Fibroblast of skin of scalp (primary cell): ENCODE results near the gene OR3A3. TPM values are rescaled to one million over a fixed set of nuclear protein-coding genes. Genes with fewer than 3 reads are reported as not detected.
"Not testable (repeated sequence)": the region's sequence is repeated elsewhere in the genome, so short reads cannot be mapped to it uniquely, and the experiment has no call there.

ENCODE experiments used
- DNase-seq: peaks from one replicate; pipeline ENCODE4 v3.0.0-alpha.2; 2013
- polyA plus RNA-seq, 2 experiments: library from polyadenylated mRNA; unstranded; fragments of 120-200 nt; gene quantifications; one replicate each; pipeline ENCODE4 v1.2.1, GENCODE V29; 2013; ENCODE audit not compliant: insufficient read length in 2 of 2

Gene OR3A3
- polyA plus RNA-seq (2013, experiment 1 of 2; ENCODE audit: insufficient read length) = 0.04 TPM
- not detected for polyA plus RNA-seq (2013, experiment 2 of 2; ENCODE audit: insufficient read length)

GRCh38 chr17:3411070-3411469 lies at the start of gene OR3A3:
TSS of gene OR3A3 (plus strand) at chr17:3411370.
- no peak for DNase-seq

- not testable (repeated sequence) for DNase-seq
Observed at GRCh38 chr17:3371167-3371566, 40.0 kb upstream of the OR3A3 start.

- no peak for DNase-seq
Observed at GRCh38 chr17:3378321-3378720, 32.8 kb upstream of the OR3A3 start.

- DNase-seq = no peak
Observed at GRCh38 chr17:3381957-3382356, 29.2 kb upstream of the OR3A3 start.

GRCh38 chr17:3385869-3386816 lies 25.0 kb upstream of the OR3A3 start, which contains the start of gene OR3A2:
TSS of gene OR3A2 (minus strand) at chr17:3386308.
- DNase-seq = peak; percentile 35

- no peak for DNase-seq
Observed at GRCh38 chr17:3389791-3390190, 21.4 kb upstream of the OR3A3 start.

GRCh38 chr17:3397801-3398200 lies 13.4 kb upstream of the OR3A3 start:
- DNase-seq = not testable (repeated sequence)

GRCh38 chr17:3398310-3398709 lies 12.9 kb upstream of the OR3A3 start, which contains the start of gene OR1E1:
TSS of gene OR1E1 (minus strand) at chr17:3398410. CDS start at chr17:3398410, 0 bp downstream.
- DNase-seq = no peak

- DNase-seq = no peak
Observed at GRCh38 chr17:3400055-3400454, 11.1 kb upstream of the OR3A3 start.

GRCh38 chr17:3401786-3402185 lies 9.4 kb upstream of the OR3A3 start:
- DNase-seq = no peak

GRCh38 chr17:3403856-3404255 lies 7.3 kb upstream of the OR3A3 start:
- DNase-seq = not testable (repeated sequence)

- DNase-seq = not testable (repeated sequence)
Observed at GRCh38 chr17:3412216-3412615, 1.0 kb downstream of the OR3A3 start.

- DNase-seq = no peak
Observed at GRCh38 chr17:3415610-3416009, 4.4 kb downstream of the OR3A3 start.

- DNase-seq = no peak
Observed at GRCh38 chr17:3418222-3418621, 7.1 kb downstream of the OR3A3 start.

GRCh38 chr17:3433215-3433614 lies 22.0 kb downstream of the OR3A3 start:
- not testable (repeated sequence) for DNase-seq

- DNase-seq = no peak
Observed at GRCh38 chr17:3433741-3434140, 22.6 kb downstream of the OR3A3 start, which contains the start of gene OR1E2. TSS of gene OR1E2 (minus strand) at chr17:3433841. CDS start at chr17:3433841, 0 bp downstream.

- no peak for DNase-seq
Observed at GRCh38 chr17:3438368-3438767, 27.2 kb downstream of the OR3A3 start.

- no peak for DNase-seq
Observed at GRCh38 chr17:3440451-3440850, 29.3 kb downstream of the OR3A3 start.

- no peak for DNase-seq
Observed at GRCh38 chr17:3447625-3448024, 36.5 kb downstream of the OR3A3 start.

- DNase-seq = no peak
Observed at GRCh38 chr17:3448059-3448665, 37.0 kb downstream of the OR3A3 start.

GRCh38 chr17:3466355-3466754 lies 55.2 kb downstream of the OR3A3 start:
- not testable (repeated sequence) for DNase-seq

GRCh38 chr17:3469529-3469928 lies 58.4 kb downstream of the OR3A3 start:
- no peak for DNase-seq

- no peak for DNase-seq
Observed at GRCh38 chr17:3471599-3471998, 60.4 kb downstream of the OR3A3 start, which contains the start of gene SPATA22. TSS of gene SPATA22 (minus strand) at chr17:3471819. CDS start at chr17:3469325, 2,494 bp downstream.
